Measurements from ENCODE around the gene MBD2.

GRCh38 chr18:54119524-54120019 is 104.9 kb downstream of the MBD2 start:
- TF ChIP-seq CTCF (IDR thresholded peaks at IDR 0.05) (peak; percentile 50 to 86 (median 74)), POLR2A (IDR thresholded peaks at IDR 0.05) (no peak)
